ENCODE data around the gene RPIA. TPM values are rescaled to one million over a fixed set of nuclear protein-coding genes. Genes with fewer than 3 reads are reported as not detected.

The RPIA gene
- 0.56 and 1.8 TPM in 2 replicates for polyA plus RNA-seq

DNA sequence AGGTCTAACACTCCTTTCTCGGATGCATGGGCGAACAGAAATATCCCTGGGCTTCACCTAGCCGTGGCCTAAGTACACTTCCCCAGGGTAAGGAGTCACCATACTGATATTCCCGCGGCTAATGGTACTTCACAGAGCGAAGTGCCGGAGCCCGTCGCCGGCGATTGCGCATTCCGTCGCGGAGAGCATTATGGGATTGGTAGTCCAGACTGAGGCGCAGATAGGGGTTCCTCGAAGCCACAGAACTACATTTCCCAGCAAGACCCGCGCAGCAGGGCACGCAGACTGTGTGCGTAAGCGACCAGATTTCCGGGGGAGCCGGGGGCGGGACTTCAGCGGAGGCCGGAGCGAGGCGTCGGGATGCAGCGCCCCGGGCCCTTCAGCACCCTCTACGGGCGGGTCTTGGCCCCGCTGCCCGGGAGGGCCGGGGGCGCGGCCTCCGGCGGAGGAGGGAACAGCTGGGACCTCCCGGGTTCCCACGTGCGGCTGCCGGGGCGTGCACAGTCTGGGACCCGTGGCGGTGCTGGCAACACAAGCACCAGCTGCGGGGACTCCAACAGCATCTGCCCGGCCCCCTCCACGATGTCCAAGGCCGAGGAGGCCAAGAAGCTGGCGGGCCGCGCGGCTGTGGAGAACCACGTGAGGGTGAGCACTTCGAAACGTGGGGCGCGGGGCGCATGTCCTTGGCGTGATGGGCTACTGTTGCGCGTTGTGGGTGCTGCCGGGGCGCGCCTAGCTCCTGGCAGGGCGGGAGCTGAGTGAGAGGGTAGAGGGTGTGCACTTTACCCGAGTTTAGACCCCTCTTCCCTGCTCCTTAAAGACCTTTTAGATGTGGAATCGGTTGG is at the start of gene RPIA:
Gene RPIA (plus strand): TSS at position 335 of the 845 bp plus-strand sequence. CDS start 26 bp downstream, at position 361.

Other genes starting within 250 kb of the RPIA start
- not detected in 2 replicates for gene FOXI3, start 239.0 kb upstream of the RPIA start, polyA plus RNA-seq
- 6.7 and 13.3 TPM in 2 replicates for gene EIF2AK3, start 64.2 kb upstream of the RPIA start, polyA plus RNA-seq